GM18951 (cell line): ENCODE measurements around the gene WWTR1.

Experiments
- POLR2A ChIP-seq: IDR thresholded peaks from 4 replicates; pipeline ENCODE4 v1.6.1; 2011; ENCODE audit warnings: mild to moderate bottlenecking; ENCODE audit not compliant: insufficient read length, insufficient read depth; ENCODE audit errors: extremely low read depth
- in situ Hi-C: fragments of 300-500 bp; cut with MboI; formaldehyde crosslinking; loops from one replicate; pipeline ENCODE4 v1.12.0; 2022; ENCODE audit warnings: low sequenced_read_pairs, mixed read lengths, inconsistent platforms; ENCODE audit not compliant: unreplicated experiment

Gene WWTR1

GRCh38 chr3:149609595-149609994, 48.2 kb downstream of the WWTR1 start:
- no peak for TF ChIP-seq POLR2A
- in situ Hi-C loops, result no loop called here

DNA sequence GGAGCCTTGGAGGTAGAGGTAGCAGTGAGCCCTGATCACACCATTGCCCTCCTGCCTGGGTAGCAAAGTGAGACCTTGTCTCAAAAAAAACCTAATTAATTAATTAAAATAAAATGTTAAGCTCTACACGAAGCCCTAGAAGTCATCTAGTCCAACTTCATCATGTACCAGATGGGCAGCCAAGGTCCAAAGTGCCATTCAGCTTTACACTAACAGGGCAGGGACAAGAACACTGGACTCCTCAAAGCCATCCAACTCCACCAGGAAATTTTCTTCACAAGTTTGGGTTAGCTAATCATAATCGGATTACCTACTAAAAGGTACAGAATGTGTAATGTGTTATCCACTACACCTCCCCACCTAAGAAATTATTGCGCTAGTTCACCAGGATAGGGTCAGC, 48.8 kb downstream of the WWTR1 start:
- no peak for TF ChIP-seq POLR2A
- in situ Hi-C loops, result no loop called here

DNA sequence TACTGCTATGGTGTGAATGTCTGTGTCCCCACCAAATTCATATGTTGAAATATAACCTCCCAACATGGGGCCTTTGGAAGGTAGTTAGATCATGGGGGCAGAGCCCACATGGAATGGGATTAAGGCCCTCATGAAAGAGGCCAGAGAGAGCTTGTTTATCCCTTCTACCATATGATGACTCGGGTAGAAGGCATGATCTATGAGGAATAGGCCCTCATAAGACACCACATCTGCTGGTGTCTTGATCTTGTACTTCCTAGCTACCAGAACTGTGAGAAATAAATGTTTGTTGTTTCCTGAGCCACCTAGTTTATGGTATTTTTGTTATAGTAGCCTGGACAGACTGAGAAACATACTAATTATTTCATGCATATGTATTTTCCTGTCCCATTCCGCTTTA, 51.9 kb downstream of the WWTR1 start:
- in situ Hi-C loops, result no loop called here
- TF ChIP-seq POLR2A, result no peak

DNA sequence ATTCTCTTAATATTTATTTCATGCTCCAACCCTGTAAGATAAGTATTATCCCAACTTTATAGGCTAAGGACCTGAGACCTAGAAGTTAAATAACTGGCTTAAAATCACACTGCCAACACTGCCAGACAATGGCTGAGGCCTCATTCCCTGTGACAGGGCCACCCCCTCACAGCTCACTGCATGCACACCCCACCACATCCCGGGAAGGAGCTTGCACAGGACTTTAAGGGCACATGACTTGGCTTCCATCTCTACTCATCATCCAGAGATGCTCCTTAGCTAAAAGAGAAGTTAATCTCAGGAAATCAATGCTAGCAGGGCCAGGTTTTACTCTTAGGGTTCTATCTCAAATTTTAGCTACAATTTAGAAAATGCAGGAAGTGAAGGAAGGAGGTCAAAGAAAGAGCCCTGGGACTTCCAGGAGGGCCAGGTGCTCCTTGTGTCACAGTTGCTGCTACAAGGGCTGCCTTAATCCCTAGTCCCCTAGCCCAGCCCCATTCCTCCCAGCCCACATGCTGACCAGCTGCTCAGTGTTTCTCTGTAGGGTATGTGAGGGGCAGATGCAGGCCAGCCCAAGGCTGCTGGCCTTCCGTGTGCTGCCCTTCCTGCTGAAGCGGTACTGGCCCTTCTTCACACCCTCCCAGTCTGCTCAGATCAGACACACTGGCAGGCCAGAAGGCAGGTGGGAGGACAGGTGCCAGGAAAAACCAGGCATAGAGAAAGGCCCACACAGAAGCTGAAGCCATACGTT, 53.5 kb downstream of the WWTR1 start:
- in situ Hi-C loops, result no loop called here
- TF ChIP-seq POLR2A, result no peak

- in situ Hi-C loops, result no loop called here
- TF ChIP-seq POLR2A, result no peak
These were observed 54.4 kb downstream of the WWTR1 start for GRCh38 chr3:149603126-149604074.

GRCh38 chr3:149600634-149601033, 57.2 kb downstream of the WWTR1 start:
- in situ Hi-C loops, result no loop called here
- TF ChIP-seq POLR2A, result no peak

GRCh38 chr3:149599236-149599635, 58.6 kb downstream of the WWTR1 start:
- no peak for TF ChIP-seq POLR2A
- in situ Hi-C loops, result no loop called here

- in situ Hi-C loops, result no loop called here
- no peak for TF ChIP-seq POLR2A
These were observed 61.6 kb downstream of the WWTR1 start for GRCh38 chr3:149596134-149596770.

GRCh38 chr3:149593418-149594160, 64.2 kb downstream of the WWTR1 start:
- TF ChIP-seq POLR2A, result no peak
- in situ Hi-C loops, result no loop called here

DNA sequence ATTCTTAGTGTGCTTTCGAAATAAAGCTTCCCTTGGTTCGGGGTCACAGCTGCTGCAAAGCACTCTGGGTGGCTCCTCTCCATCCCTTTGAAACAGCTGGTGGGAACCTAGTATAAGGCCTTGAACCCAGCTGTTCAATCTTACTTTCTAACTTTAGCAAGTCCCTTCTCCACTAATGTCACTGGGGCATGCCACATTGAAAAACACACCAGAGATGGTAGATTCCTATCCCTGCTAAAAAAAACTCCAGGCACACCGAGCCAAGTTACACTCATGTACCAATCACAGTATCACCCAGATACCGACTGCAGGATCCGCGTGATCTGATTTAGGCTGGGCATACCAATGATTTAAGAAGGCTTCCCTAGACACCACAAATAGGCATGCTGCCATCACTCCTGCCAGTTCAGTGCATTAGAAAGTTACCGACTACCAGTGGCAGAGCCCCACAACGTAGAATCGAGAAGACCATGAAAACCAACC, 65.0 kb downstream of the WWTR1 start:
- in situ Hi-C loops, result no loop called here
- TF ChIP-seq POLR2A, result no peak

GRCh38 chr3:149590691-149591441, 67.0 kb downstream of the WWTR1 start:
- in situ Hi-C loops, result no loop called here
- no peak for TF ChIP-seq POLR2A

GRCh38 chr3:149589332-149589731, 68.5 kb downstream of the WWTR1 start:
- in situ Hi-C loops, result no loop called here
- no peak for TF ChIP-seq POLR2A
